Lower leg skin (tissue), 4 donors: ENCODE results near the gene MAPT. TPM values are rescaled to one million over a fixed set of nuclear protein-coding genes. Genes with fewer than 3 reads are reported as not detected.

Experiments used
- DNase-seq, 2 donors: peaks; one replicate each; pipeline ENCODE4 v3.0.0-alpha.2; 2019; ENCODE audit warnings: low spot score in 2 of 2
- H3K4me3 ChIP-seq: fragments of 200-600 bp; sonication (generic); 2 replicates; pipeline ENCODE4 v1.5.1; 2017; ENCODE audit warnings: mild to moderate bottlenecking, low read depth; ENCODE audit not compliant: poor library complexity, severe bottlenecking
- CTCF ChIP-seq, 3 donors: fragments of 450-650 bp; IDR thresholded peaks; one replicate each; pipeline ENCODE4 v1.5.1; 2016; ENCODE audit warnings: antibody characterized with exemption in 3 of 3, mild to moderate bottlenecking in 3 of 3, moderate library complexity in 2 of 3
- POLR2A ChIP-seq, 2 donors: fragments of 450-650 bp; IDR thresholded peaks; one replicate each; pipeline ENCODE4 v1.6.1; 2016 to 2017; ENCODE audit warnings: antibody characterized with exemption in 2 of 2, mild to moderate bottlenecking in 1 of 2, moderate library complexity in 1 of 2
- WGBS, 2 donors: methylation state at CpG; one replicate each; pipeline ENCODE4 v1.1.5; 2018; 5-methylcytosine and 5-hydroxymethylcytosine counted together
- intact Hi-C: fragments of 100-400 bp; cut with DNase I; formaldehyde crosslinking; loops from one replicate; pipeline ENCODE4 v1.15.0; 2023; ENCODE audit warnings: low total_unique reads
- total RNA-seq, 4 donors: library from RNA; depleted of rRNA; stranded (reverse); fragments of >200 nt; gene quantifications; one replicate each; pipeline ENCODE4 v1.1.0, GENCODE V29; 2016

Gene MAPT
- total RNA-seq, 4 donors from 2014 or later, result 4.1 to 7.6 (median 6.2) TPM

GRCh38 chr17:45873728-45874127, 20.6 kb upstream of the MAPT start:
- intact Hi-C loops, result no loop called here
- no peak for DNase-seq
- TF ChIP-seq POLR2A (IDR thresholded peaks at IDR 0.05), result no peak
- no peak for TF ChIP-seq CTCF (IDR thresholded peaks at IDR 0.05)
- 6 to 18% methylated on average over 6 of the region's 6 CpGs for WGBS, 2 donors
- no peak overlapping the region for H3K4me3 ChIP-seq

GRCh38 chr17:45874151-45874550, 20.2 kb upstream of the MAPT start:
- no peak overlapping the region for H3K4me3 ChIP-seq
- intact Hi-C loops, result no loop called here
- DNase-seq, result no peak
- TF ChIP-seq POLR2A (IDR thresholded peaks at IDR 0.05) (no peak), CTCF (IDR thresholded peaks at IDR 0.05) (no peak)
- WGBS, 2 donors, result 37 to 42% methylated on average over 3 of the region's 3 CpGs

GRCh38 chr17:45876539-45876938, 17.8 kb upstream of the MAPT start:
- intact Hi-C loops, result no loop called here
- no peak overlapping the region for H3K4me3 ChIP-seq
- no peak for DNase-seq
- WGBS, 2 donors, result 78 to 79% methylated on average over 3 of the region's 3 CpGs
- TF ChIP-seq POLR2A (IDR thresholded peaks at IDR 0.05), result no peak
- no peak for TF ChIP-seq CTCF (IDR thresholded peaks at IDR 0.05)

GRCh38 chr17:45877467-45877866, 16.9 kb upstream of the MAPT start:
- WGBS, 2 donors, result 65 to 74% methylated on average over 1 of the region's 1 CpG
- TF ChIP-seq POLR2A (IDR thresholded peaks at IDR 0.05), result no peak
- no peak for TF ChIP-seq CTCF (IDR thresholded peaks at IDR 0.05)
- intact Hi-C loops, result no loop called here
- H3K4me3 ChIP-seq, result no peak overlapping the region
- no peak for DNase-seq

GRCh38 chr17:45883063-45883462, 11.3 kb upstream of the MAPT start:
- TF ChIP-seq CTCF (IDR thresholded peaks at IDR 0.05), result no peak
- TF ChIP-seq POLR2A (IDR thresholded peaks at IDR 0.05), result no peak
- H3K4me3 ChIP-seq, result no peak overlapping the region
- 81 to 89% methylated on average over 2 of the region's 2 CpGs for WGBS, 2 donors
- DNase-seq, result no peak
- intact Hi-C loops, result no loop called here

- WGBS, 2 donors, result 84 to 96% methylated on average over 2 of the region's 2 CpGs
- intact Hi-C loops, result no loop called here
- no peak for DNase-seq
- no peak overlapping the region for H3K4me3 ChIP-seq
- TF ChIP-seq CTCF (IDR thresholded peaks at IDR 0.05) (no peak), POLR2A (IDR thresholded peaks at IDR 0.05) (no peak)
These were observed 7.5 kb upstream of the MAPT start for GRCh38 chr17:45886852-45887251.
